Motor neuron (in vitro differentiated cells): Measurements from ENCODE around the gene TUBGCP2. TPM values are rescaled to one million over a fixed set of nuclear protein-coding genes. Genes with fewer than 3 reads are reported as not detected.

Experiments
- total RNA-seq, 8 experiments: library from RNA; unstranded; fragments of 300-600 nt; gene quantifications; 2 replicates each; pipeline versions ENCODE4 v1.2.3 to v1.2.4, GENCODE V29; 2022

Gene TUBGCP2
- total RNA-seq, 8 experiments from 2014 or later, result 28.4 to 50.5 (median 37.4) TPM

Other genes with a start within 250 kb of the TUBGCP2 start
- gene ADGRA1, start 220.9 kb downstream of the TUBGCP2 start, total RNA-seq, result 1 to 10 TPM in 5 of 8 experiments, under 1 TPM in 3; 0.09 to 6.3 (median 1.9) TPM
- 10 to 100 TPM in 1 of 8 experiments, 1 to 10 TPM in 4, under 1 TPM in 3; 0.15 to 14.6 (median 4.2) TPM for gene KNDC1, start 148.7 kb downstream of the TUBGCP2 start, total RNA-seq
- gene UTF1, start 78.7 kb downstream of the TUBGCP2 start, total RNA-seq, result under 1 TPM in 3 of 8 experiments, not detected in 5; 0.18 to 0.38 (median 0.24) TPM
- under 1 TPM in 4 of 8 experiments, not detected in 4; 0.10 to 0.62 (median 0.20) TPM for gene VENTX, start 71.0 kb downstream of the TUBGCP2 start, total RNA-seq
- 1 to 10 TPM in 5 of 8 experiments, under 1 TPM in 3; 0.66 to 2.2 (median 1.2) TPM for gene ADAM8, start 32.0 kb downstream of the TUBGCP2 start, total RNA-seq
- 10 to 100 TPM; 10.5 to 43.7 (median 23.3) TPM for gene ZNF511, start within 50 bp of the TUBGCP2 start, total RNA-seq
- 10 to 100 TPM in 3 of 8 experiments, 1 to 10 TPM in 3, under 1 TPM in 2; 0.31 to 14.9 (median 6.6) TPM for gene CALY, start 28.0 kb upstream of the TUBGCP2 start, total RNA-seq
- under 1 TPM in 2 of 8 experiments, not detected in 6; 0.22 to 0.41 TPM for gene PRAP1, start 38.5 kb upstream of the TUBGCP2 start, total RNA-seq
- 10 to 100 TPM in 5 of 8 experiments, 1 to 10 TPM in 3; 3.3 to 50.5 (median 14.4) TPM for gene FUOM, start 49.1 kb upstream of the TUBGCP2 start, total RNA-seq
- gene ECHS1, start 64.5 kb upstream of the TUBGCP2 start, total RNA-seq, result 100 to 1,000 TPM in 2 of 8 experiments, 10 to 100 TPM in 6; 48.7 to 117 (median 85.1) TPM
- 1 to 10 TPM; 1.1 to 5.1 (median 2.2) TPM for gene PAOX, start 70.4 kb upstream of the TUBGCP2 start, total RNA-seq
- gene MTG1, start 85.3 kb upstream of the TUBGCP2 start, total RNA-seq, result 10 to 100 TPM; 11.9 to 68.6 (median 27.9) TPM
- 1 to 10 TPM; 2.2 to 8.8 (median 3.4) TPM for gene SPRN, start 115.8 kb upstream of the TUBGCP2 start, total RNA-seq
- gene SCART1, start 145.1 kb upstream of the TUBGCP2 start, total RNA-seq, result 1 to 10 TPM in 5 of 8 experiments, under 1 TPM in 3; 0.43 to 6.3 (median 1.2) TPM
- 1 to 10 TPM in 5 of 8 experiments, under 1 TPM in 3; 0.33 to 2.7 (median 1.3) TPM for gene CYP2E1, start 218.5 kb upstream of the TUBGCP2 start, total RNA-seq